Measurements from ENCODE around the gene SMARCC1. TPM values are rescaled to one million over a fixed set of nuclear protein-coding genes. Genes with fewer than 3 reads are reported as not detected.

Gene SMARCC1
- total RNA-seq, 1 donor from 2014 or later = 28.7 TPM

DNA sequence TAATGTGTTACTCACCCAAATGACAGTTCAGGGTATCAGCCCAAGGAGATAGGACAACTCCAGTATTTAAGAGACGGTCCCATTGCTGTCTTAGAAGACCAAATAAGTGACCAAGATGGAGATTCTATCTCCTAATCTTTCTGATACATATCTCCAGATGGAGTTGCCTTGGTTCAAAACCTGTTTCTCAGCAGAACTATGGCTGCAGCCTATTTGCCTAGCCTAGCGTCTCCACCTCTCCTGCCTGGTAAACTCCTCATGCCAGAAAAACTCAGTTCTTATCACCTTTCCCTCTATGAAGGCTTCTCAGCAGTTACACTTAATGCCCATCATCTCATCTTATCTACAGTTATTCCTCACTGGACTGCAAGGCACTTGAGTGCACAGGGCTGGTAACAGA, 201.8 kb downstream of the SMARCC1 start:
- peaks cover 17% of the 10 kb centered on the region for H3K27me3 ChIP-seq (ENCODE audit: control insufficient read depth, insufficient read depth, low read length)
- no peaks in the 10 kb centered on the region for H3K36me3 ChIP-seq (ENCODE audit: control insufficient read depth, insufficient read depth, low read length)
- DNase-seq (ENCODE audit: low read depth) = no peak
- FAIRE-seq = no peak
- TF ChIP-seq, protein P1, sequence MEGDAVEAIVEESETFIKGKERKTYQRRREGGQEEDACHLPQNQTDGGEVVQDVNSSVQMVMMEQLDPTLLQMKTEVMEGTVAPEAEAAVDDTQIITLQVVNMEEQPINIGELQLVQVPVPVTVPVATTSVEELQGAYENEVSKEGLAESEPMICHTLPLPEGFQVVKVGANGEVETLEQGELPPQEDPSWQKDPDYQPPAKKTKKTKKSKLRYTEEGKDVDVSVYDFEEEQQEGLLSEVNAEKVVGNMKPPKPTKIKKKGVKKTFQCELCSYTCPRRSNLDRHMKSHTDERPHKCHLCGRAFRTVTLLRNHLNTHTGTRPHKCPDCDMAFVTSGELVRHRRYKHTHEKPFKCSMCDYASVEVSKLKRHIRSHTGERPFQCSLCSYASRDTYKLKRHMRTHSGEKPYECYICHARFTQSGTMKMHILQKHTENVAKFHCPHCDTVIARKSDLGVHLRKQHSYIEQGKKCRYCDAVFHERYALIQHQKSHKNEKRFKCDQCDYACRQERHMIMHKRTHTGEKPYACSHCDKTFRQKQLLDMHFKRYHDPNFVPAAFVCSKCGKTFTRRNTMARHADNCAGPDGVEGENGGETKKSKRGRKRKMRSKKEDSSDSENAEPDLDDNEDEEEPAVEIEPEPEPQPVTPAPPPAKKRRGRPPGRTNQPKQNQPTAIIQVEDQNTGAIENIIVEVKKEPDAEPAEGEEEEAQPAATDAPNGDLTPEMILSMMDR (IDR thresholded peaks at IDR 0.05; ENCODE audit: insufficient read depth, low read length, severe bottlenecking) = no peak
- no peak overlapping the region for H3K4me3 ChIP-seq (ENCODE audit: low read depth, low read length)

DNA sequence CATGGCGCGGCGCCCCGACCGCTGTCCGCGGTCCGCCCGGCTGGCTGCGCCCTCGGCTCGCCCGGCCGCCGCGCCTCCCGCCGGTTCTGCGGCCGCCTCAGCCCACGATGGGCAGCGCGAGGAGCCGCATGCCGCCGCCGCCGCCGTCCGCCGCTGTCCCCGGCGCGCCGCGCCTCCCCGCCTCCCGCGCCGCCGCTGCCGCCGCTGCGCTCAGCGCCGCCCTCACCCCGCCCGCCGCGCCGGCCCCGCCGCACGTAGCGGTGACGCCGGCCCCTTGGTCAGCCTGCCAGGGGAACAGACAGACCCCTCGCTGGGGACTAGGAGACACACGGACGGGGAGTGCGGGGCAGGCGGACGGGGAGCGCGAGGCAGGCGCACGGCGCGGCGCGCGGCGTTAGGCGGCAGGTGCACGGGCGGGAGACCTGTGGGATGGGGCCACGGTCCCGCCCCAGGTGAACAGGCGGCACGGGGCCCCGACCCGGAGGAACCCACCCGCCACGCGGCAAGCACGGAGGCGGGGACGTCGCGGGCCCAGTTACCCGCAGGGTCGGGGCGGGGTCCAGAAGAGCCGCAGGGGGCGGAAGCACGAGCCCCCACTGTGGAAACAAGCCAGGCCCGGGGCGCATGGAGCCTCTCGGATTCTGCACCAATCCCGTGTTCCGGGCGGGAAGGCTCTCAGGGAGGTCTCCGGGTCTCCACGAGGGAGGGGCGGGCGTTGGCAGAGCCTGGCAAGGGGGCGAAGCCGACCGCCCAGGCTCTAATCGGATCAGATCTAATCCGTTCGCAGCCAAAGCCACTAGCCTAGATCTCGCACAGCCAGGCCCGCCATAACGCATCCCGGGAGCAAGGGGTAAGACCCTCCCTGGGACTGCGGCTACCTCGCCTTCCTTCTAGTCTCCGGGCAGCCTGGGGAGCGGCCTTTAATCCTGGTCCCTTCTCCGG, 202.7 kb downstream of the SMARCC1 start, which contains the start of gene CSPG5:
CSPG5 (minus strand) TSS at position 175 of the 942 bp plus-strand sequence; CDS start at position 3, 172 bp downstream.
- peaks cover 17% of the 10 kb centered on the region for H3K27me3 ChIP-seq (ENCODE audit: control insufficient read depth, insufficient read depth, low read length)
- no peaks in the 10 kb centered on the region for H3K36me3 ChIP-seq (ENCODE audit: control insufficient read depth, insufficient read depth, low read length)
- TF ChIP-seq, protein P1 (IDR thresholded peaks at IDR 0.05; ENCODE audit: insufficient read depth, low read length, severe bottlenecking) = no peak
- FAIRE-seq (no peak), DNase-seq (ENCODE audit: low read depth) (no peak)
- H3K4me3 ChIP-seq (ENCODE audit: low read depth, low read length) = peak within 1 kb of the TSS; percentile 45

DNA sequence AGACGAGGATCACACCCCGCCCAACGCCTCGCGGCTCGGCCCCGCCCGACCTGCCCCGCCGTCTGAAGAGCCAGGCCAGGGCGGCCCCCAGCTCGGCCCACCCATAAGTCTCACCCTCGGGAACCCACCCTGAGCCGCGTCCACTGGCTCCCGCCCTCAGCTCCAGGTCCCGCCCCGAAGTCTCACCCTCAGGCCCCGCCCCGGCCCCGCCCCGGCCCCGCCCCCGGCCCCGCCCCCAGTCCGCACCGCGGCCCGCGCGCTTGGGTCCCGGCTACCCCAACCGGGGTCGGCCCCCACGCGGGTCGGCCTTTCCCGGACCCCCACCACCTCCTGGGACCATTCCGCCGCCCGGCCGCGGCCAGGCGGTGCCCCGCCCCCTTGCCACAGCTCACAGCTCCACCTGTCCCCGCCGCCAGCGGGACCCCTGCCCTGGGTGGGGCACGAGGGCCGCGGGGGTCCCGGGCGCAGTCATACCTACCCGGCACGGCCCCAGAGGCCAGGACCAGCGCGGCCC, 203.5 kb downstream of the SMARCC1 start:
- Histone ChIP-seq H3K4me3 (ENCODE audit: low read depth, low read length) (peak overlapping the region; percentile 45), H3K36me3 (ENCODE audit: control insufficient read depth, insufficient read depth, low read length) (no peaks in the 10 kb centered on the region), H3K27me3 (ENCODE audit: control insufficient read depth, insufficient read depth, low read length) (peaks cover 17% of the 10 kb centered on the region)
- DNase-seq (ENCODE audit: low read depth) (no peak), FAIRE-seq (no peak)
- TF ChIP-seq, protein P1 (IDR thresholded peaks at IDR 0.05; ENCODE audit: insufficient read depth, low read length, severe bottlenecking) = no peak

DNA sequence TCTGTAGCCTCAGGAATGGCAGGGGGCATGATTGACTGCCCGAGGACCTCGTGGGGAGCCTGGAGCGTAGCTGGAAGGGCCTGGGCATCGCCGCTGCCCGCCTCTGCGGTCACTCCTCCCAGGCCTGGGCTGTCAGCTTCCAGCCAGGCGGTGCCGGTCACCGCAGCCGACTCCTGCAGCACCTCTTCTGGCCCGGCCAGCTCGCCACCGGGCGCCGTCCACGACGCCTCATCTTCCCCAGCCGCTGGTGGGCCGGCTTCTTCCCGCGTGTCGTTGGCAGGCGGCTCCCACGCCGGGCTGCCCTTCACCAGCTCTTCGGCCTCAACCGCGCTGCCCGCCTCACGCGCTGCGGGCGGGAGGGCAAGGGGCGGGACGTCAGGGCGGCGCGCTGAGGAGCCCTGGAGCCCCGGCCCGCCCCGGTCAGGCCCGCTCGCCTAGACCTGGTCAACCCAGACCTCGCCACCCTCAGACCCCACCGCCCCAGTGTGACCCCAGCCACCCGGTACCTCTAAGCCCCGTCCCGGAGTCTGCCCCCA, 204.0 kb downstream of the SMARCC1 start:
- FAIRE-seq (no peak), DNase-seq (ENCODE audit: low read depth) (no peak)
- Histone ChIP-seq H3K4me3 (ENCODE audit: low read depth, low read length) (peak overlapping the region; percentile 45), H3K36me3 (ENCODE audit: control insufficient read depth, insufficient read depth, low read length) (no peaks in the 10 kb centered on the region), H3K27me3 (ENCODE audit: control insufficient read depth, insufficient read depth, low read length) (peaks cover 17% of the 10 kb centered on the region)
- TF ChIP-seq, protein P1 (IDR thresholded peaks at IDR 0.05; ENCODE audit: insufficient read depth, low read length, severe bottlenecking) = no peak

DNA sequence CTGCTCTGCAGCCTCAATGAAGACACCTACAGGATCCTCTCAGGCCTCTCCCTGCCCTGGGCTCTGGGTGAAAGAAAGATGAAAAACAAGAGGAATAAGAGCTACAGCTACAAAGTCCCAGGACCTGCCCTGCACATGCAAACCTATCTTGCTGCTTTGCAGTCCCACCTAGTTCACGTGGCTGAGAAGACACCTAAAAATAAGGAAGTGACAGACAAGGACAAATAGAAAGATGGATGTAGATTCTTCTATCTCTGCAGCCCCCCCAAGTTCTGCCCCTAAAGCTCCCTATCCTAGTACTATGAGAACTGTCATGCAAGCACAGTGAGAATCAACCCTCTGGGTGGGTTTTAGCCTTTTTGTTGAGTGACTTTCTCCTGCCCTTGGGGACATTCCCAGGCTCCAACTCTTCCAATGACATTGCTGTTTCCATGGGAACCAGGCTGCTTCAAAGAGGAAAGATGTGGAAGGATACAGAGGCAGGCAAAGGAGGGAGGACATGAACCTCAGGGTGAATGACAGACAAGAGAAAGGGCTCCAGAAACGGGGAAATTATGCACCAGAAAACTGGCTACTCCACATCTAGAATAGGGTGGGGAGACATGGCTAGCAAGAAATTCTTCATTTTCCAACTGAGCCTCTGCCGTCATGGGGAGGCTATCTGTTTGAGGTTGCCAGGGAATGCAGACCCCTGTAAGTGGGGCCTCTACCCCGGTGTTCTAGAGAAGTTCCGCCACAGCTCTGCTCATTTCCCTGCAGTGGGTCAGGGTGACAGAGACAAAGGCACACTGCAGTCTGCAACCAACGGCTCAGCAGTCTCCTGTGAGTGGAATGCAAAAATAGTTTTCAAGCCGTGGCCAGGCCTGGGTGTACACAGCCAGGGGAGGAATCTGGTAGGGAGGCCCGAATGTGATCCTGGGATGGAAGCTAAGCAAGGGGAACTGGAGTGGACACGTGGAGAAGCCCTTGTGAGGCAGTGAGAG, 208.2 kb downstream of the SMARCC1 start:
- TF ChIP-seq, protein P1 (IDR thresholded peaks at IDR 0.05; ENCODE audit: insufficient read depth, low read length, severe bottlenecking) = no peak
- no peak for DNase-seq (ENCODE audit: low read depth)
- Histone ChIP-seq H3K4me3 (ENCODE audit: low read depth, low read length) (no peak overlapping the region), H3K36me3 (ENCODE audit: control insufficient read depth, insufficient read depth, low read length) (no peaks in the 10 kb centered on the region), H3K27me3 (ENCODE audit: control insufficient read depth, insufficient read depth, low read length) (peaks cover 11% of the 10 kb centered on the region)
- no peak for FAIRE-seq
